Measurements from ENCODE around the gene C2CD4A.
A peak's percentile ranks its signal among the peaks of the same experiment; 100 is the strongest.

C2CD4A gene

GRCh38 chr15:62060113-62060895, 6.5 kb upstream of the C2CD4A start, which contains the start of gene VPS13C:
Gene VPS13C (minus strand): TSS chr15:62060447. CDS start chr15:62060374, 73 bp downstream.
- DNase-seq = peak; percentile 92

- no peak for DNase-seq
Observed at GRCh38 chr15:62060896-62061280, 5.9 kb upstream of the C2CD4A start.

- no peak for DNase-seq
Observed at GRCh38 chr15:62063825-62064635, 2.7 kb upstream of the C2CD4A start.

- DNase-seq = no peak
Observed at GRCh38 chr15:62067448-62068044, 769 bp downstream of the C2CD4A start.

- no peak for DNase-seq
Observed at GRCh38 chr15:62068071-62068809, 1.5 kb downstream of the C2CD4A start.

GRCh38 chr15:62068810-62069167, 2.0 kb downstream of the C2CD4A start:
- DNase-seq = no peak

- no peak for DNase-seq
Observed at GRCh38 chr15:62069551-62069950, 2.8 kb downstream of the C2CD4A start.

- no peak for DNase-seq
Observed at GRCh38 chr15:62071711-62072308, 5.0 kb downstream of the C2CD4A start.

GRCh38 chr15:62075595-62076277, 9.0 kb downstream of the C2CD4A start:
- DNase-seq = no peak

GRCh38 chr15:62079594-62079993, 12.8 kb downstream of the C2CD4A start:
- DNase-seq = no peak

GRCh38 chr15:62083194-62084154, 16.7 kb downstream of the C2CD4A start:
- DNase-seq = no peak

GRCh38 chr15:62085740-62086139, 19.0 kb downstream of the C2CD4A start:
- DNase-seq = no peak

- no peak for DNase-seq
Observed at GRCh38 chr15:62087671-62088352, 21.0 kb downstream of the C2CD4A start.

GRCh38 chr15:62088353-62088693, 21.5 kb downstream of the C2CD4A start:
- no peak for DNase-seq

- DNase-seq = no peak
Observed at GRCh38 chr15:62089616-62090015, 22.8 kb downstream of the C2CD4A start.

- DNase-seq = no peak
Observed at GRCh38 chr15:62090988-62091387, 24.2 kb downstream of the C2CD4A start.

- DNase-seq = no peak
Observed at GRCh38 chr15:62093809-62094208, 27.0 kb downstream of the C2CD4A start.

GRCh38 chr15:62094388-62094787, 27.6 kb downstream of the C2CD4A start:
- no peak for DNase-seq

- no peak for DNase-seq
Observed at GRCh38 chr15:62099094-62099601, 32.4 kb downstream of the C2CD4A start.

GRCh38 chr15:62103431-62103830, 36.7 kb downstream of the C2CD4A start:
- no peak for DNase-seq

Data from COR-L47 (cell line).